NCI-H748 (cell line): Measurements from ENCODE around the gene LCN10.
"Not testable (repeated sequence)": the region's sequence is repeated elsewhere in the genome, so short reads cannot be mapped to it uniquely, and the experiment has no call there.

Experiments
- DNase-seq: peaks from one replicate; lab custom pipeline; 2025; ENCODE audit not compliant: unreplicated experiment; lab: John Stamatoyannopoulos, UW

Gene LCN10

DNA sequence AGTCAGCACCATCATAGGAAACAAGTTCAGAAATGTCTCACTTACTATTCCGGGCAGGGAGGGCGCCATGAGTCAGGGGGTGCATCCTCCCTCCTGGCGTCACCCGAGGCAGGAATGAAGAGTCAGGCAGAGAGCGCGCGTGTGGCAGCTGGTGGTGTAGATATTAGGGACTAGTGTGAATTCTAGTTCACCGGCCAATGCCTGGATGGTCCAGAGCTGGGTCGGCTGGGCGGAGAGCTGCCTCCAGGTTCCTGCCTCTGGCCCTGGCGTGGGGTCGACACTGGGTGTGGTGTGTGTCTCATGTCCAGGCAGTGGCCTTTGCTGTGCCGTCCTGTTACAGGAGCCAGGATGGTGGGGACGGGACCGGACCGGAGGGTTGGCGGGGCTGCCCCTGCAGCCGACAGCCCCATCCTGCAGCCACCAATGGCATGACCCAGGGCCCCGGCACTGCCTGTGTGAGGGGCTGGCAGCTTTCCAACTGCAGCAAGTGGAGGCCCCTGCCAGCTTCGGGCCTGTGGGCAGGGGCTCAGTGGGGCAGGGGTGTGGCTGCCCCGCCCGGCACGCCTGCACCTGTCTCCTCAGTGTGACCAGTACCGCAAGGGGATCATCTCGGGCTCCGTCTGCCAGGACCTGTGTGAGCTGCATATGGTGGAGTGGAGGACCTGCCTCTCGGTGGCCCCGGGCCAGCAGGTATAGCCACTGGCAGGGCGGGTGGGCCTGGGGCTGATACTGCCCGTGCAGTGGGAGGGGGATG, 21.2 kb downstream of the LCN10 start:
- DNase-seq, result peak; percentile 49

DNA sequence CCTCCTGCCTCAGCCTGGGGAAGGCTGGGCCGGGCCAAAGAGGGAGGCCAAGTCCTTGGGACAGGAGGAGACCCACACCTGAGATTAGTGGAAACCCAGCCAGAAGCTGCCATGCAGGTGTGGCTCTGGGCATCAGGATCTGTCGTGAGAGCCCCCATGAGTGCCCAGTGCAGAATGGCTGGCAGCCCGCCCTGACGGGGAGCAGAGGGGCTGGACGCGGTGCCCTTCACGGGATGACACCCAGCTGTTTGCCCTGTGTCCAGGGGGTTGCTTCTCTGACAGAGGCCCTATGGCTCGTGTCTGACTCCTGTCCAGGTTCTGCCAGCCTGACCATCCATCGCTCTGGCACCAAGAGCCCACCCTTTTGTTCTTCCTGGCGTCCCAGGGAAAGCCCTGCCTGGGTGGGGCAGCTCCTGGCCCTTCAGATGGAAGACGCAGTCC, 21.8 kb downstream of the LCN10 start:
- DNase-seq, result no peak

DNA sequence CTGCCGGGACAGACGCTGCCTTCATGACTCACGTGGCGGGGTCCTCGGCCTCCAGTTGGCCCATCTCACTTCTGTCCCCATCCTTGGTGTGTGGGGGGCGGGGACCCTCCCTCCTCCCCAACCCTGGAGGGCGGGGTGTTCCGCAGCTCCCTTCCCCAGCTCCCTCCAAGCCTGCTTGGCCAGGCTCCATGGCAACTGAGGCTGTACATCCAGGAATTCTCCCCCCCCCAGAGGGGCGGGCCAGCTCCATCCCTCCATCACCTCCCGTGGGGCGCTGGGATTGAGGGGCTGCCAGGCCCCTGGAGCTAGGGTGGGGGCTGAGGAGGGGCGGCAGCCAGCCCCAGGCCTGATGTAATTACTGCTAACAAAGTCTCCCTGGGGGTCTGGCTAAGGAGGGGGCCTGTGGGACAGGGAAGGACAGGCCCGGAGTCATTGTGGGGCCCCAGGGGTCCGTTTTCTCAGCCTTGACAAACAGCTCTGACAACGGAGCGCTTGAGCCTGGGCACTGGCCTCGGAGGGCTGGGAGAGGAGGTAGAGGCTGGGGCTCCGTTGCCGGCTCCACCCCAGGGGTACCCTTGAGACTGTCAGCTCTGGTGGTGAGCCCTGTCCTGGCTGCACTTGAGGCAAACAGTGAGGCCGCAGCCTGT, 22.4 kb downstream of the LCN10 start:
- DNase-seq, result no peak

DNA sequence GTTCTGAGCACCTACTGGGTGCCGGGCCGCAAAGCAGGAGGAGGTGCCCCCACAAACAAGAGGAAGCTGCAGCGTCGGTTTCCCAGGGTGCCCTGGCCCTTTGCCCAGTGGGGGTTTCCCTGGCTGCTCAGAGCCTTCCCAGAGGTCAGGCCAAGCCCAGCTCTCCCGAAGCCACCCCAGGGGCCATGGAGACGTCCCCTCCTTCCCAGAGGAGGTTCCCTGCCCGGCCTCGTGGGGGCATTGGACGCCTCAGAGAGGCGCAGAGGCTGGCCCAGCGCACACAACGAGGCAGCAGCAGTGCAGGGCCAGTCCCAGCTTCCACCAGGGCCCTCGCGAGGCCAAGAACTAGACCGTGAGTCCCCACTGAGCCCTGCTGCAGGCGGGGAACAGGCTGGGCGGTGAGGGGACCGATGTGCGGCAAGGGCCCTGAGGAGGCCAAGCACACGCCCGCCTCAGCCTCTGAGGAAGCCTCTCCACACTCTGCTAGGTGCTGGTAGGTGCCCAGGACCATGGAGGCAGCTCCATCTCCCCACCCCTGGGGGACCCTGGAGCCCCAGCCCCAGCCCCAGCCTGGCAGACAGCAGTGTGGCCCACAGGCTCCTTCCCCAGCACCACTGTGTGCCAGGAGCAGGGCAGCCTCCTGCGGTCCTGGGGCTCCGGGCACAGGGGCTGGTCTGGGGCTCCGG, 23.4 kb downstream of the LCN10 start:
- DNase-seq, result no peak

DNA sequence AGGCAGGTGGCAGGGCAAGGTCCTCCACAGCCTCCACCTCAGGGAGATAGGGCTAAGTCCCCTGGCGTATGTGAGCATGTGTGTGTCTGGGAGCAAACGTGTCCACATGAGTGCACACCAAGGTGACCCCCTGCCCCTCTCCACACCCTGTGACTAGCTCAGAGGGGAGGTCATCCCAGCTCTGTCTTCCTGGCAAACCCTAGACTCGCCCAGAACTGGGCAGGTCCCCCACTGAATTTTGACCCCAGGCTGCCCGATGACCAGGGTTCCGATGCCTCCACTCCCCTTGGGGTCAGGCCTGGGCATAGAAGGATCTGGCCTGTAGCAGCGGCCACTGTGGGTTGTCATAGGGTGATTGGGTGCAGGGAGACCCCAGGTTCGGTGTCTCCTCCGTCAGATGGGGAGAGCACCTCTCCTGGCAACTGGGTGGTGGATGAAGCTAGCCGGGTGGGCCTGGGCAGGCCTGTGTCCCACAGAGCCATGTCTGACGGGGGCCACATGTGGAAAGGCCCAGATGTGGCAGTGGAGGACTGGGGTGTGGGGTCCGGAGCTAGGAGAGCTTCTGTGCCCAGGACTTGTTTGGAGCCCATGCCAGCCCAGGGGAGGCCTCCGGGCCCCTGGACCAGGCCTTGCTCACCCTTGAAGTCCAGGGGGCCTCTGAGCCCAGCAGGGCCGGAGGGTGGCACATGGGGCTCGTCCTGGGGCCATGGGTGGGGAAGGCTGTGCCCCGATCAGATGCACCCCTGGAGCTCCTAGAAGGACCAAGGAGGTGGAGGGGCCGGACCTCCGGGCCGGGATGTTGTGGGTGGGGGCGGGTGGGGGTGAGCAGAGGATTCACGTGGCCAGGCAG, 24.2 kb downstream of the LCN10 start:
- DNase-seq, result no peak

DNA sequence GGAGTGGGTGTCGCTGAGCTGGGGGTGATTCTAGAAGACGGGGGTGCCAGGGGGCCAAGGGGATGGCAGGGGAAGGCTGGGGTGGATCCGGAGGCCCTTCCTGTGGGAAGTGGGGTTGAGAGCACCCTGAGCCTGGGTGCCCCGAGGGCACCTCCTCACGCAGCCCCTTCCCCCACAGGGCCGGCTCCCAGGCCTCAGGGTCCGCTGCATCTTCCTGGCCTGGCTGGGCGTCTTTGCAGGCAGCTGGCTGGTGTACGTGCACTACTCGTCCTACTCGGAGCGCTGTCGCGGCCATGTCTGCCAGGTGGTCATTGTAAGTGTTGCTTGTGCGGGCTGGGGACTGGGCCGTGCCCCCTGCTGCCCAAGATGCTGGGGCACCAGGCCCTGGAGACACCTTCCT, 25.3 kb downstream of the LCN10 start:
- DNase-seq, result no peak

DNA sequence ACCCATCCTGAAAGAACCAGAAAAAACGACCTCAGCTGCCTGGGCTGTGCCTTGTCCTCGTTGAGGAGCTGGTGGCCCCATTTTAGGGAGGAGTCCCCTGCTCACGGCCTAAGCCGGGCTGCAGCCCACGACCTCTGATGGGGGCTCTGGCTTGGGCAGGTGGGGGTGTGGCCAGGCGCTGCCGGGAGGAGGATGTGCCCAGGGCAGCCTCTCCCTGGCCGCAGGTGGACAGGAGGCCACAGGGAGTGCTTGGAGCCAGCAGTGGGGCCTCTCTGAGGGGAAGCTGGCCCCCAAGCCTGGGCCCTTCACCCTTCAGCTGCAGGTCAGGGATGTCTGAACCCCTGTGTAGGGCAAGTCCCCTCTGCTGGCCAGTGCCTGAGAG, 27.9 kb downstream of the LCN10 start:
- DNase-seq, result no peak

DNA sequence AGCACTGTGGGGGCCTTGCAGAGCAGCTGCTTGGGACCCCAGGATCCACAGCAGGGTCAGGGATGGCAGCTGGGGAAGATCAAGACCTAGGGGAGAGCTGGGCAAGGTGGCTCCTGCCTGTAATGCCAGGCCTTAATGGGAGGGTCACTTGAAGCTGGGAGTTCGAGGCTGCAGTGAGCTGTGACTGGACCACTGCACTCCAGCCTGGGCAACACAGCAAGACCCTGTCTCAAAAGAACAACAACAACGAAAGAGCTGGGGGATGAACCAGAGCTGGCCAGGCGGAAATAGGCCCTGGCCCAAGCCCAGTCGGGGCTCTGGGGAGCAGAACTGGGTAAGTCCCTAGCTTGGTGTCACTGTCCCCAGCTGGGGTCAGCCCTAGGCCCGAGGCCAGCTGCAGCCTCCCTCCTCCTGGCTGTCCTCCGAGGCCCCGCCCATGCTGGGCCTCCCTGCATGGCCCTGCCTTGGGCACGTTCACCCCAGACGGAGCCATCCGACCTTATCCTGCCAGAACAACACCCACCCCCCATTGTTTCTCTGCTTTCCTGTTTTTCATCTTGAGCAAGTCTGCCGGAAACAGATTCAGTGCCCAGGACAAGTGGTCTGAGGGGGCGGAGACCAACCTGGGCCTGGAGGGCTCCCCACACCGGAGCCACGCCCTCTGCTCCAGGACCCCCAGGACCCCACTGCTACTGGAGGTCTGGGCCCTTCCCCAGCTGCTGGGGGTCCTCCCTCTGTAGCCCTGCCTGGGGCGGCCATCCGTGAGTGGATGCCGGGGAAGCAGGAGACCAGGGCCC, 28.4 kb downstream of the LCN10 start:
- no peak for DNase-seq

DNA sequence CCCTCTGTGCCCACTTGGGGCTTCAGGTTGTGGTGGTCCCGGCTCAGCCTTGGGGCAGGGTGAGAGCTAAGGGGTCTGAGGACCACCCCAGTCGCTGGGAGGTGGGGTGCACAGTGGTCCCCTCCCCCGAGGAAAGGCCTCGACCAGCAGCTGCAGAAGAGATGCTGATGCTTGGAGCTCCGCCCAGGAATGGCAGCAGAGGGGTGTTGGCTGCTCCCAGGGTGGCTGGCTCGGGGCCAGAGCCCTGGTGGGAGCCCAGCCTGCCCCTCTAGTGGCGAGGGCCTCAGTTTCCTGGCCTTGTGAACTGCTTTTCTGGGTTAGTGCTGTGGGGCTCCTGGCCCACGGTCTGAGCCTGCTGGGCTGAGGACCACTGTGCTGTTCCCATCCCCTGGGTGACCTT, 29.2 kb downstream of the LCN10 start:
- peak; percentile 30 for DNase-seq

DNA sequence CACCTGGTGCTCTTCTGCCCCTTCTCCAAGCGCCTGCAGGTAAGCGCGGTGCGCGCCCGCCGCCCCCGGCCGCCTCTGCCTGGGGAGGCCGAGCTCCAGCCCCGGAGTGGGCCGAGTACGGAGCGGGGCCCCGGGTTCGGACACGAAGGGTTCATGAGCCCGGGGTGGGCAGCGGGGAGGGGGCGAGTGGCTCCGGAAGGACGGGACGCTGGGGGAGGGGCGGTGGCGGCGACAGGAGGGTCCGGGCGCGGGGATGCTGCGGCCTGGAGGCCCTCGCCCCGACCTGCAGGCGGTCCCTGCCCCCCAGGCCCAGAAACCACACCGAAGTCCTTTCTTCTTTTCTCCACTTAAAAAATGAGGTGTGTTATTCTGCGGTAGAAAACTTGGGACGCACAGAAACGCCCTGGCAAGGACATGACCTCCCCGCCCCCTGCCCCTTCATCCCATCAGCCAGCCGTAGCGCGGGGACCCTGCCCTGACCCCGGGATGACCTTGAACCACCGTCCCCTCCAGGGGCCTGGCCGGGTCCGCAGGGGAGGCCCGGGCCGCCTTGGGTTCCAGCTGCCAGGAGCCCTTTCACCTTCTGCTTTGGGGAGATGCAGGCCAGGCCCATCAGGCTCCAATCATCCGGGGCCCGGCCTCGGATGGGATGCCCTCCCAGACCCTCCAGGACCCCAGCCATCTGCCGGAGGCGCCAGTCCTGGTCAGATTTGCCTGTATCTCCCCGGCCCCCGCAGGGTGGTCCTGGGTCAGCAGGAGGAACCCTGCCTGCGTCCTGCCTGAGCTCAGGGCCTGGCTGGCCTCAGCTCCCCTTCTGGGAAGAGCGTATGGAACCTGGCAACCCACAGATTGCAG, 29.8 kb downstream of the LCN10 start:
- DNase-seq, result no peak

DNA sequence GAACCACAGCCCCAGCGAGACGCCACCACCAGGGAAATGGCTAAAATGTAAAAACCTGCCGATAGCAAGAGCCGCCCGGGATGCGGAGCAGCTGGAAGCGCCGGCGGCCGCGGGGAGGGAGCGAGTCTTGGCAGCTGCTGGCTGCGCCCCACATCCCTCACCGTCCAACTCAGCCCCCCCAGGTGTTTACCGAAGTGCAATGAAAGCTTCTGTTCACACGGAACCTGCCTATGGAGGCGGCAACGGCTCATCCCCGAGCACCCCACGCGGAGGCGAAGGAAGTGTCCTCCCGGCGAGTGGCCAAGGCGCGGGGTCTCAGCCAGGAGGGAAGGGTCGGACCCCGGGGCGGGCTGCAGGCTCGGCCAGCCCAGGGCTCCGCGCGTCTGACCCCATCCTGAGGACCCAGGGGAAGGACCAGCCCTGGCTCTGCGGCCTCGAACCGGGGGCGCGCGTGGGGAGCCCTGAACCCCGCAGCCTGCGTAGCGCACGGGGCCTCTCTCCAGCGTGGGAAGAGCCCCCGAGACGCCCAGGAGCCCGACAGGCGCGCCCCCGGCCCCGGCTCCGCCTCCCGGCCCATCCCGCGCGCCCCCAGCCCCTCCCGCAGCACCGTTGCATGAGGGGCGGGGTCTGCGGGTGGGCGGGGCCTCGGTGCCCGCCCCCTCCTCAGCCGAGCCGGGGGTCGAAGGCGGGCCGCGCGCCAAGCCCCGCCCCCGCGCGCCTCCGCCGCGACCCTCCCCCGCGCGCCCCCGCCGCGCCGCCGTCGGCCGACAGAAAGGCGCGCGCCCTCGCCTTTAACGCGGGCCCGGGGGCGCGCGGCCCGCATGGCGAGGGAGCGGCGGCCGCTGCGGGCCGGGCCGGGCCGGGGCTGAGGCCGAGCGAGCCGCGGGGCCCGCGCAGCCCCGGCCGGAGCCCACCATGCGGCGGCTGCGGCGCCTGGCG, 30.7 kb downstream of the LCN10 start, which contains the start of gene DIPK1B:
Gene DIPK1B, plus strand, starts transcription at position 822 of the 939 bp plus-strand sequence. Its CDS starts 94 bp downstream, at position 916.
- DNase-seq, result peak; percentile 79

DNA sequence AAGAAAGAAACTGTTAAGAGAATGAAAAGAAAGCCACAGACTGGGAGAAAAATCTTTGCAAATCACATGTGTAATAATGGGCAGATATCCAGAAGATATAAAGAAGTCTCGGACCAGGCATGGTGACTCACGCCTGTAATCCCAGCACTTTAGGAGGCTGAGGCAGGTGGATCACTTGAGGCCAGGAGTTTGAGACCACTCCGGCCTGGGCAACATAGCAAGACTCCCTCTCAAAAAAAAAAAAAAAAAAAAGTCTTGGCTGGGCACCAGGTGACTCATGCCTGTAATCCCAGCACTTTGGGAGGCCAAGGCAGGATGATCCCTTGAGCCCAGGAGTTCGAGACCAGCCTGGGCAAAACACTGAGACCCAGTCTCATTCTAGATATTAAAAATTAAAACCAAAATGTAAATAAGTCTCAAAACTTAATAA, 31.5 kb downstream of the LCN10 start:
- DNase-seq, result not testable (repeated sequence)

DNA sequence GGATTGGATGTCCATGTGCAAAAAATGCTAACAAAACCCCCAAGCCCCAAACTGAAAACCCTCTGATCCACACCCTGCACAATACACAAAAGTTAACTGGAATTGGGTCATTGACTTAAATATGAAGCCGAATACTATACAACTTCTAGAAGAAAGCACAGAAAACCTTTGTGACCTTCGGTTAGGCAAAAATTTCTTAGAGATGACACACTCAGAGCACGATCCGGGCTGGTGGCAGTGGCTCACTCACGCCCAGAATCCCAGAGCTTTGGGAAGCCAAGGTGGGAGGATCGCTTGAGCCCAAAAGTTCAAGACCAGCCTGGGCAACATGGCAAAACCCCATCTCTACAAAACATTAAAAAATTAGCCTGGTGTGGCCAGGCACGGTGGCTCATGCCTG, 32.2 kb downstream of the LCN10 start:
- no peak for DNase-seq

DNA sequence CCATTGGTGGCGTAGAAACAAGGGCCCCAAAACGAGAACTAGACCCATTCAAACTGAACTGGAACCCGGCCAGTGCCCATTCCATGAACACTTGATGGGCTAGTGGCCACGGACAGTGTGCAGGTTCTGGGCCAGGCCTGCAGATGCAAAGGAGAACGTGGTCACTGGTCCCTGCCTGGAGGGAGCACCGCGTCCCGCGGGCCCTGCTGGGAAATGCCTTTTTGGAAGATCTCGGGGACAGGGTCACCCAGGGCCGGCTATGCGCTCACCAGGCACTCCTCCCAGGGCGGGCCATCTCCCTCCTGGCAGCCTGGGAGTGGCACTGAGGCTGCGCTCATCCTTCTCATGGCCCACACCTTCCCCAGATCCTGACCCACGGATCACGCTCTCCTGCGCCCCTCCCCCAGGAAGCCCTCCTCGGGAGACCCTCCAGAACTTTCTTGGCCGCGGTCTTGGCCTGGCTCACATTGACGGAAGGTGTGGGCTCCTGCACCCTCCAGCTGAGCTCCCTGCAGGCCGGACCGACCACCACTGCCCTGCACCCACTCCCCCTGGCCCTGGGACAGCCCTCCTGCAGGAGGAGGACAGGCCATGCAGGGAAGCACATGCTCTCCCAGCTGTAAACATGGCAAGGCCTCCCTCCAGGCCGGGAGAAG, 33.2 kb downstream of the LCN10 start:
- DNase-seq, result no peak

DNA sequence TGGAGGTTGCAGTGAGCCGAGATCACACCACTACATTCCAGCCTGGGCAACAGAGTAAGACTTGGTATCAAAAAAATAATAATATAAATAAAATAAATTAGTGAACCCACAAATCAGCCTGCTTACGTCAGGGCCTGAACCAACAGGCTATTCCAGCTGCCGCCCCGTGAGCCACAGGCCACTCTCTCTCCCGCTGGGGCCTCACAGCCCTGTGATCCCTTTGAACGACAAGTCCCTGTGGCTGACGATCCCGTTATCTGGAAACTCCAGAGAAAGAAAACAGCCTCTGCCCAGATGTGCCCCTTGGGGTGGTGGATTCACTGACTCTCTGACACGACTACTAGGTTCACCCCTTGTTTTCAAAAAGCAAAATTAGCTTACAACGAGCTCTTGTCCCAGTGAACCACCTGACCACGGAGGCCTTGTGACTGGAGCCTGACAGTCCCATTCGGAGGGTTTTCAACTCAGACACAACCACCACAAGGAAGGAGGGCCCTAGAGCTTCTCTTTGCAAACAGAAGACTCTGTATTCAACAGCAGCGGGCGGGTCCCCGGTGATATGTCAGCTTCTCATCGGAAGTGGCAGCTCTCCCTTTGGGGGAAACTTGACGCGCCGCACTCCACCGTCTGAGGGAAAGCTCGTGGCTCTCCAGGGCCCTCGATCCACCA, 34.8 kb downstream of the LCN10 start:
- no peak for DNase-seq

DNA sequence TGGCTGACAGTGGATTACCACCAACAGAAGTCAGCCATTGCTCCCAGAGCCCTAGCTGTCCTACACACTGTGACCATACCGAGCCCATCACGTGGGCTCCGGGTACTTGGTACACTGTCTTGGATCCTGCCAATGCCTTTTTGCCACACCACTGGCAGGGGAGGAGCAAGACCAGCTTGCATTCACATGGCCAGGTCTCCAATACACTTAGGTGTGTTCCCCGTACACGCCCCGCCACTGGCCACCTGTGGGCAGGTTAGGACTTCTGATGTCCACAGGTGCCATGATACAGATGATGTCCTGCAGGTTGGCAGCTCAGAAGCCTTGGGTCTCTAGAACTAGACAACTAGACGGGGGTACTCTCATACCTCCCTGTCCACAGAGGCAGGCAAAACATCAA, 35.7 kb downstream of the LCN10 start:
- DNase-seq, result no peak

DNA sequence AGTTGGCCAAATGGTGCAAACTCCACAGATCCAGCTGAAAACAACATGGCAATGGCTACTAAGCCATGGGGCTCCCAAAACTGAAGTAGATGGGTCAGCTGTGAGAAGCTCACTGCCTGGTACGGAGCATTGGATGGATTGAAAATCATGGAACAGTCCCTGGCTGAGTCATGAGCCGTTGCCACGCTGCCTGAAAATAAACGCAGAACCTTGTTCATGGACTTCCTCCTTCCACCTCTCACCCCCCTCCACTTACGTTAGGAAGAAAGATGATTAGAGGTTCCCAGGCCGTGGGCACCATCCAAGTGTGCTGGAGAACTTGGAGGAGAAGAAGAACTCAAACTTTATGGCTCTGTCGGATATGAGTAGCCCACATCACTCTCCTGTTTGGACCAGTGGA, 37.2 kb downstream of the LCN10 start:
- no peak for DNase-seq
